ENCODE measurements around the gene ZSWIM6. TPM values are rescaled to one million over a fixed set of nuclear protein-coding genes. Genes with fewer than 3 reads are reported as not detected.

Gene ZSWIM6
- total and polyA plus RNA-seq, 2 experiments from 2014 or later = 3.9 to 6.0 TPM

- no peaks in the 10 kb centered on the region for H3F3A ChIP-seq (replicated peaks; ENCODE audit: low read depth)
- ATAC-seq (peak; percentile 94), DNase-seq (ENCODE audit: low spot score) (peak; percentile 52)
- no peak overlapping the region for H3K4me3 ChIP-seq
- peaks cover 18% of the 10 kb centered on the region for H3K4me1 Mint-ChIP-seq
- H3K79me2 ChIP-seq (replicated peaks; ENCODE audit: insufficient read depth) = no peaks in the 10 kb centered on the region
- H3K27me3 Mint-ChIP-seq (ENCODE audit: insufficient read depth, low read depth, poor library complexity) = peaks cover 15% of the 10 kb centered on the region
- H3K9me3 Mint-ChIP-seq = no peaks in the 10 kb centered on the region
- H3K36me3 Mint-ChIP-seq (ENCODE audit: low read depth) = no peaks in the 10 kb centered on the region
- TF ChIP-seq ZNF114 (CRISPR knock-in tag; IDR thresholded peaks at IDR 0.05) (no peak), JUNB (IDR thresholded peaks at IDR 0.05; ENCODE audit: unreplicated experiment) (no peak), STAT1 (IDR thresholded peaks at IDR 0.05; ENCODE audit: unreplicated experiment) (no peak), NANOG (IDR thresholded peaks at IDR 0.05; ENCODE audit: borderline replicate concordance) (no peak), POLR2AphosphoS5 (IDR thresholded peaks at IDR 0.05; ENCODE audit: low read depth) (no peak), EZH2phosphoT487 (IDR thresholded peaks at IDR 0.05; ENCODE audit: unreplicated experiment) (no peak), CTCF (conservative IDR thresholded peaks at IDR 0.05; ENCODE audit: low read depth in 2 of 2) (no peak), ZNF462 (CRISPR knock-in tag; IDR thresholded peaks at IDR 0.05) (no peak), EZH2 (IDR thresholded peaks at IDR 0.05; ENCODE audit: low read depth, unreplicated experiment) (no peak), CREB1 (CRISPR knock-in tag; IDR thresholded peaks at IDR 0.05; ENCODE audit: low read depth) (no peak), REST (IDR thresholded peaks at IDR 0.05; ENCODE audit: unreplicated experiment) (no peak)
- no peak overlapping the region for H3K4me3 Mint-ChIP-seq
- H4K20me1 ChIP-seq (replicated peaks; ENCODE audit: insufficient read depth) = no peaks in the 10 kb centered on the region
- H3K27ac Mint-ChIP-seq = no peak overlapping the region
- no peaks in the 10 kb centered on the region for H3K36me3 ChIP-seq (ENCODE audit: insufficient read depth)
- peaks cover 47% of the 10 kb centered on the region for H3K27me3 ChIP-seq (ENCODE audit: insufficient read depth)
- H3K27ac ChIP-seq (ENCODE audit: low read depth) = no peak overlapping the region
- H3K4me1 ChIP-seq (ENCODE audit: insufficient read depth) = no peaks in the 10 kb centered on the region; the same call in 1 of the 2 replicates
- no peak overlapping the region for H3K4me2 ChIP-seq
- no peaks in the 10 kb centered on the region for H3K9me2 ChIP-seq (ENCODE audit: insufficient read depth)
- no peak overlapping the region for H2AFZ ChIP-seq
Observed at GRCh38 chr5:61311056-61311610, 20.9 kb upstream of the ZSWIM6 start.

All from GM23338 (cell line).